GM12878 (cell line): Measurements from ENCODE around the gene NMBR. TPM values are rescaled to one million over a fixed set of nuclear protein-coding genes. Genes with fewer than 3 reads are reported as not detected.

ENCODE experiments used
- ATAC-seq: fragments of 200-7000 bp; cut with Tn5 transposase; 3 replicates; pipeline ENCODE4 v1.9.1; 2020; ENCODE audit warnings: mild to moderate bottlenecking, moderate library complexity
- BruUV-seq: library from RNA; stranded (reverse); fragments of 400-500 nt; replicated peaks from 2 replicates; lab custom pipeline; 2021; lab: Mats Ljungman, UMichigan
- CTCF ChIA-PET: fragments of 300-600 bp; sonication (Branson Sonifier 250); formaldehyde crosslinking; extraction: SDS; loops from one replicate; lab custom pipeline; 2021; ENCODE audit warnings: inconsistent platforms; lab: Yijun Ruan, JAX
- POLR2A ChIA-PET: fragments of 350-600 bp; formaldehyde crosslinking; extraction: SDS; loops from one replicate; lab custom pipeline; 2021; ENCODE audit warnings: inconsistent platforms; lab: Charles Lee
- RAD21 ChIA-PET: fragments of 300-600 bp; sonication (Branson Sonifier 250); formaldehyde crosslinking; loops from one replicate; lab custom pipeline; 2023; ENCODE audit warnings: antibody characterized with exemption; ENCODE audit not compliant: unreplicated experiment; lab: Charles Lee
- SMC1A ChIA-PET: fragments of 300-600 bp; sonication (Branson Sonifier 250); formaldehyde crosslinking; loops from one replicate; lab custom pipeline; 2023; ENCODE audit not compliant: unreplicated experiment, uncharacterized antibody; lab: Charles Lee
- DNase-seq: peaks from one replicate; pipeline ENCODE4 v3.0.0-alpha.2; 2011; ENCODE audit warnings: low read depth, low spot score
- FAIRE-seq: peaks from 3 replicates; lab custom pipeline; 2011; peaks lifted over from hg19 to GRCh38; lab: Jason Lieb, UNC
- H2AFZ ChIP-seq: 2 replicates; pipeline ENCODE4 v1.6.0; 2011; ENCODE audit warnings: low read depth, low read length, control low read depth; ENCODE audit not compliant: control insufficient read depth
- H3K27ac ChIP-seq: 2 replicates; pipeline ENCODE4 v1.5.1; 2011; ENCODE audit warnings: control low read depth; ENCODE audit not compliant: control insufficient read depth, insufficient read depth
- H3K27me3 ChIP-seq, 2 experiments: replicated peaks in 1 of 2; 2 replicates each; pipeline versions ENCODE4 v1.6.0 to v1.6.1; 2011; ENCODE audit warnings: low read length in 1 of 2; ENCODE audit not compliant: control insufficient read depth in 2 of 2, insufficient read depth in 2 of 2
- H3K36me3 ChIP-seq, 2 experiments: 2 replicates each; pipeline ENCODE4 v1.5.1; 2011; ENCODE audit warnings: low read length in 1 of 2; ENCODE audit not compliant: control insufficient read depth in 2 of 2, insufficient read depth in 2 of 2
- H3K4me1 ChIP-seq: 2 replicates; pipeline ENCODE4 v1.6.1; 2011; ENCODE audit warnings: mild to moderate bottlenecking, low read length, moderate library complexity, mixed read lengths; ENCODE audit not compliant: control insufficient read depth, insufficient read depth
- H3K4me2 ChIP-seq: 2 replicates; pipeline ENCODE4 v1.6.0; 2011; ENCODE audit warnings: control low read depth; ENCODE audit not compliant: control insufficient read depth, insufficient read depth
- H3K4me3 ChIP-seq: fragments of 200-600 bp; sonication (generic); 2 replicates; pipeline ENCODE4 v1.5.1; 2016
- H3K79me2 ChIP-seq: 2 replicates; pipeline ENCODE4 v1.6.0; 2011; ENCODE audit warnings: low read length; ENCODE audit not compliant: control insufficient read depth, insufficient read depth
- H3K9ac ChIP-seq: 2 replicates; pipeline ENCODE4 v1.8.0; 2011; ENCODE audit warnings: low read length, control low read depth, mixed read lengths; ENCODE audit not compliant: control insufficient read depth, insufficient read depth
- H3K9me3 ChIP-seq: replicated peaks from 3 replicates; pipeline ENCODE4 v1.5.1; 2011; ENCODE audit warnings: mild to moderate bottlenecking, low read length; ENCODE audit not compliant: control insufficient read depth, insufficient read depth
- H4K20me1 ChIP-seq: 2 replicates; pipeline ENCODE4 v1.6.0; 2011; ENCODE audit not compliant: control insufficient read depth, insufficient read depth
- BMI1 ChIP-seq: fragments of 450-650 bp; IDR thresholded peaks from 2 replicates; pipeline ENCODE4 v1.6.1; 2016; ENCODE audit warnings: mild to moderate bottlenecking, moderate library complexity, borderline replicate concordance
- CBX5 ChIP-seq: sonication (generic); IDR thresholded peaks from 2 replicates; pipeline ENCODE4 v1.6.1; 2016; ENCODE audit warnings: low read depth, moderate library complexity, mild to moderate bottlenecking, inconsistent platforms
- CHD4 ChIP-seq: fragments of 200-600 bp; sonication (generic); IDR thresholded peaks from 2 replicates; pipeline ENCODE4 v1.6.1; 2016; ENCODE audit warnings: mild to moderate bottlenecking
- EP300 ChIP-seq, 2 experiments: fragments of 150-350 bp in 1 of 2; IDR thresholded peaks; 2 replicates each; pipeline ENCODE4 v1.6.1; 2011 to 2012; ENCODE audit warnings: low read depth in 2 of 2, low read length in 2 of 2, borderline replicate concordance in 1 of 2, improper control_type of control experiment in 1 of 2, inconsistent platforms in 1 of 2; ENCODE audit not compliant: control insufficient read depth in 1 of 2
- ESRRA ChIP-seq: IDR thresholded peaks from 2 replicates; pipeline ENCODE4 v1.6.1; 2012; ENCODE audit warnings: mild to moderate bottlenecking, low read length, improper control_type of control experiment
- FOXK2 ChIP-seq: fragments of 450-650 bp; IDR thresholded peaks from 2 replicates; pipeline ENCODE4 v1.6.1; 2017; ENCODE audit warnings: mild to moderate bottlenecking, moderate library complexity
- KLF5 ChIP-seq: fragments of 450-650 bp; IDR thresholded peaks from 2 replicates; pipeline ENCODE4 v1.6.1; 2014; ENCODE audit warnings: mild to moderate bottlenecking; ENCODE audit not compliant: partially characterized antibody
- NFYB ChIP-seq: IDR thresholded peaks from 2 replicates; pipeline ENCODE4 v1.6.1; 2011; ENCODE audit warnings: low read depth, mild to moderate bottlenecking, low read length, improper control_type of control experiment, moderate library complexity; ENCODE audit not compliant: insufficient read depth
- POLR2AphosphoS2 ChIP-seq: IDR thresholded peaks from 2 replicates; pipeline ENCODE4 v1.6.1; 2011; ENCODE audit warnings: low read depth, mild to moderate bottlenecking, low read length, improper control_type of control experiment, moderate library complexity
- POLR2AphosphoS5 ChIP-seq: IDR thresholded peaks from 2 replicates; pipeline ENCODE4 v1.6.1; 2011; ENCODE audit warnings: mild to moderate bottlenecking, low read length, inconsistent platforms
- RELA ChIP-seq: fragments of 450-650 bp; IDR thresholded peaks from 2 replicates; pipeline ENCODE4 v1.8.0; 2014; ENCODE audit warnings: borderline replicate concordance; ENCODE audit not compliant: partially characterized antibody
- RFX5 ChIP-seq: IDR thresholded peaks from 2 replicates; pipeline ENCODE4 v1.6.1; 2011; ENCODE audit warnings: low read depth, low read length, improper control_type of control experiment
- SIN3A ChIP-seq: IDR thresholded peaks from 2 replicates; pipeline ENCODE4 v1.6.1; 2012; ENCODE audit warnings: low read depth, low read length, improper control_type of control experiment
- TAF1 ChIP-seq: IDR thresholded peaks from 2 replicates; pipeline ENCODE4 v1.6.1; 2011; ENCODE audit warnings: mild to moderate bottlenecking, low read depth, low read length, borderline replicate concordance
- TCF3 ChIP-seq: IDR thresholded peaks from 2 replicates; pipeline ENCODE4 v1.6.1; 2012; ENCODE audit warnings: low read depth, mild to moderate bottlenecking, low read length, borderline replicate concordance; ENCODE audit not compliant: insufficient read depth
- YBX1 ChIP-seq: fragments of 450-650 bp; IDR thresholded peaks from 2 replicates; pipeline ENCODE4 v1.6.1; 2016; ENCODE audit warnings: antibody characterized with exemption
- WGBS: methylation state at CpG from one replicate; pipeline ENCODE4 v1.1.6; 2016; ENCODE audit warnings: low lambda C conversion rate; ENCODE audit not compliant: insufficient replicate concordance, insufficient coverage; ENCODE audit errors: missing lambda C conversion rate; 5-methylcytosine and 5-hydroxymethylcytosine counted together
- in situ Hi-C: fragments of 300-500 bp; cut with MboI; formaldehyde crosslinking; loops from 9 replicates; pipeline ENCODE4 v1.14.3; 2018; ENCODE audit warnings: mixed read lengths
- intact Hi-C: fragments of 100-400 bp; cut with micrococcal nuclease; formaldehyde crosslinking; loops from one replicate; pipeline ENCODE4 v1.14.2; 2022; ENCODE audit not compliant: unreplicated experiment
- polyA plus RNA-seq, 11 experiments: library from polyadenylated mRNA; depleted of rRNA in 4 of 11; unstranded in 6 of 11; stranded (reverse) in 5 of 11; fragments of >200 nt; fragmentation: Nextera tagmentation in 4 of 11; fragmentation: Illumina TruSeq in 1 of 11; extraction: Ambion mirVana in 4 of 11; extraction: Trizol in 1 of 11; gene quantifications; 1 replicate in 1 of 11; 2 replicates in 10 of 11; pipeline versions ENCODE4 v1.2.1 to v1.2.3, GENCODE V29; 2011 to 2016; ENCODE audit warnings: inconsistent platforms in 2 of 11, missing spikeins in 2 of 11, low read depth in 1 of 11
- total RNA-seq, 4 experiments: library from RNA; depleted of rRNA in 3 of 4; stranded (reverse); fragments of >200 nt in 3 of 4; fragmentation: Illumina TruSeq in 1 of 4; extraction: Trizol in 1 of 4; gene quantifications; 2 replicates each; pipeline versions ENCODE4 v1.2.1 to v1.2.3, GENCODE V29; 2013 to 2021
- TF ChIP-seq, protein P1 (sequence below): IDR thresholded peaks from 2 replicates; pipeline ENCODE4 v1.6.1; 2011; ENCODE audit warnings: borderline replicate concordance, low read depth, mild to moderate bottlenecking, moderate library complexity, mixed read lengths, low read length; ENCODE audit not compliant: insufficient read depth; ENCODE audit errors: extremely low read length
- TF ChIP-seq, protein P2 (sequence below): fragments of 450-650 bp; IDR thresholded peaks from 2 replicates; pipeline ENCODE4 v1.6.1; 2017; ENCODE audit warnings: low read depth, mild to moderate bottlenecking, moderate library complexity

NMBR gene
- total and polyA plus RNA-seq, 10 of the 15 experiments (the other 5 are each of a cell fraction or from before 2014, with no cell fraction given), result not detected

DNA sequence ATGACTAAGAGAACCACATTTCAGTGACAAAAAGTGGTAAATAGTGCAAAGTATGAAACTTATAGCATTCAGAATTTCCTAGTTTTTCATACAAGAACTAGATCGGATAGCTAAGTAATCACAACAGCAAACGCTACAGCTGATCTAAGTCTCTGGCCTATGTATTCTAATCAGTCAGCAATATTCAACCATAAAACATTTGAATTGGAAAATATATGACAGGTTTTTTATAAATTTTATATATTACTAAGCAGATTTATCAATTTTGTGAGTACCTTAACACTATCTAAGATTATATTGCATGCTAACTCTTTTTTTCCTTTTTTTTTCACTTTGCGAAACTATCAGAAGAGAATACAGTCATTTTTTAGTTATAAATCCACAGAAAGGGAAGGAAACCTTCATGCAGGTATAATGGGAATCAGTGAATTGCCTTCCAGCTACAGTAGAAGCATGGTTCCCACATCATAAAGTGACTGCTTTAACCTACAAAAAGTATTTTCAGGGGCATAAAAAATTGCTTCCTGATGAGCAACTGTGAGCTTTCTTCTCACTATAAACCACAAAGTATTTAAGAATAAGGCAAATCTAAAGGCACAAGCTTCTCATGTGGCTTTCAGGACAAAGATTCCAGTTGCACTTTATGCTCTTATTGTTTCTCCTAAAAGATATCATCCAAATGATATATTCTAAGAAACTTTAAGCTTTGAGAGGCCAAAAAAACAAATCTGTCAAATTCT lies 88.2 kb downstream of the NMBR start:
- ChIA-PET SMC1A (interaction anchor here (0.9 kb wide), 1 partner anchor 17 kb away, joined by 3 read pairs; no protein-coding TSS in a partner anchor), CTCF (no interaction called here)

More for the DNA sequence above, 88.2 kb downstream of the NMBR start:
- H4K20me1 ChIP-seq, result no peaks in the 10 kb centered on the region
- POLR2A ChIA-PET, result no interaction called here
- H3K9ac ChIP-seq, result no peak overlapping the region
- H3K4me1 ChIP-seq, result no peaks in the 10 kb centered on the region
- DNase-seq (no peak), FAIRE-seq (no peak), ATAC-seq (no peak)
- H3K27ac ChIP-seq, result no peak overlapping the region
- BruUV-seq, result no TSS peak
- H2AFZ ChIP-seq, result no peak overlapping the region
- RAD21 ChIA-PET, result no interaction called here
- H3K4me3 ChIP-seq, result no peak overlapping the region
- intact Hi-C loops (no loop called here), in situ Hi-C loops (no loop called here)
- H3K27me3 ChIP-seq, result no peaks in the 10 kb centered on the region
- no peak overlapping the region for H3K4me2 ChIP-seq
- 52% methylated on average over 3 of the region's 3 CpGs for WGBS
- no peaks in the 10 kb centered on the region for H3K36me3 ChIP-seq
- H3K79me2 ChIP-seq, result no peaks in the 10 kb centered on the region
- TF ChIP-seq, protein P1, sequence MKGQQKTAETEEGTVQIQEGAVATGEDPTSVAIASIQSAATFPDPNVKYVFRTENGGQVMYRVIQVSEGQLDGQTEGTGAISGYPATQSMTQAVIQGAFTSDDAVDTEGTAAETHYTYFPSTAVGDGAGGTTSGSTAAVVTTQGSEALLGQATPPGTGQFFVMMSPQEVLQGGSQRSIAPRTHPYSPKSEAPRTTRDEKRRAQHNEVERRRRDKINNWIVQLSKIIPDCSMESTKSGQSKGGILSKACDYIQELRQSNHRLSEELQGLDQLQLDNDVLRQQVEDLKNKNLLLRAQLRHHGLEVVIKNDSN, result no peak
- TF ChIP-seq TAF1 (no peak), KLF5 (no peak), CBX5 (no peak), CHD4 (no peak), YBX1 (no peak), RELA (no peak), EP300 (IDR thresholded peaks at IDR 0.05; ENCODE audit: borderline replicate concordance in 1 of 2, control insufficient read depth in 1 of 2, low read depth in 2 of 2, low read length in 2 of 2) (no peak), BMI1 (no peak), TCF3 (no peak), ESRRA (no peak), POLR2AphosphoS2 (no peak), RFX5 (no peak), FOXK2 (no peak), POLR2AphosphoS5 (no peak), NFYB (no peak), SIN3A (no peak)
- TF ChIP-seq, protein P2, sequence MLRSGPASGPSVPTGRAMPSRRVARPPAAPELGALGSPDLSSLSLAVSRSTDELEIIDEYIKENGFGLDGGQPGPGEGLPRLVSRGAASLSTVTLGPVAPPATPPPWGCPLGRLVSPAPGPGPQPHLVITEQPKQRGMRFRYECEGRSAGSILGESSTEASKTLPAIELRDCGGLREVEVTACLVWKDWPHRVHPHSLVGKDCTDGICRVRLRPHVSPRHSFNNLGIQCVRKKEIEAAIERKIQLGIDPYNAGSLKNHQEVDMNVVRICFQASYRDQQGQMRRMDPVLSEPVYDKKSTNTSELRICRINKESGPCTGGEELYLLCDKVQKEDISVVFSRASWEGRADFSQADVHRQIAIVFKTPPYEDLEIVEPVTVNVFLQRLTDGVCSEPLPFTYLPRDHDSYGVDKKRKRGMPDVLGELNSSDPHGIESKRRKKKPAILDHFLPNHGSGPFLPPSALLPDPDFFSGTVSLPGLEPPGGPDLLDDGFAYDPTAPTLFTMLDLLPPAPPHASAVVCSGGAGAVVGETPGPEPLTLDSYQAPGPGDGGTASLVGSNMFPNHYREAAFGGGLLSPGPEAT, result no peak
- no peaks in the 10 kb centered on the region for H3K9me3 ChIP-seq
